ENCODE results near the gene GALNT7.
"Not testable (repeated sequence)": the region's sequence is repeated elsewhere in the genome, so short reads cannot be mapped to it uniquely, and the experiment has no call there.

Gene GALNT7, protein sequence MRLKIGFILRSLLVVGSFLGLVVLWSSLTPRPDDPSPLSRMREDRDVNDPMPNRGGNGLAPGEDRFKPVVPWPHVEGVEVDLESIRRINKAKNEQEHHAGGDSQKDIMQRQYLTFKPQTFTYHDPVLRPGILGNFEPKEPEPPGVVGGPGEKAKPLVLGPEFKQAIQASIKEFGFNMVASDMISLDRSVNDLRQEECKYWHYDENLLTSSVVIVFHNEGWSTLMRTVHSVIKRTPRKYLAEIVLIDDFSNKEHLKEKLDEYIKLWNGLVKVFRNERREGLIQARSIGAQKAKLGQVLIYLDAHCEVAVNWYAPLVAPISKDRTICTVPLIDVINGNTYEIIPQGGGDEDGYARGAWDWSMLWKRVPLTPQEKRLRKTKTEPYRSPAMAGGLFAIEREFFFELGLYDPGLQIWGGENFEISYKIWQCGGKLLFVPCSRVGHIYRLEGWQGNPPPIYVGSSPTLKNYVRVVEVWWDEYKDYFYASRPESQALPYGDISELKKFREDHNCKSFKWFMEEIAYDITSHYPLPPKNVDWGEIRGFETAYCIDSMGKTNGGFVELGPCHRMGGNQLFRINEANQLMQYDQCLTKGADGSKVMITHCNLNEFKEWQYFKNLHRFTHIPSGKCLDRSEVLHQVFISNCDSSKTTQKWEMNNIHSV

DNA sequence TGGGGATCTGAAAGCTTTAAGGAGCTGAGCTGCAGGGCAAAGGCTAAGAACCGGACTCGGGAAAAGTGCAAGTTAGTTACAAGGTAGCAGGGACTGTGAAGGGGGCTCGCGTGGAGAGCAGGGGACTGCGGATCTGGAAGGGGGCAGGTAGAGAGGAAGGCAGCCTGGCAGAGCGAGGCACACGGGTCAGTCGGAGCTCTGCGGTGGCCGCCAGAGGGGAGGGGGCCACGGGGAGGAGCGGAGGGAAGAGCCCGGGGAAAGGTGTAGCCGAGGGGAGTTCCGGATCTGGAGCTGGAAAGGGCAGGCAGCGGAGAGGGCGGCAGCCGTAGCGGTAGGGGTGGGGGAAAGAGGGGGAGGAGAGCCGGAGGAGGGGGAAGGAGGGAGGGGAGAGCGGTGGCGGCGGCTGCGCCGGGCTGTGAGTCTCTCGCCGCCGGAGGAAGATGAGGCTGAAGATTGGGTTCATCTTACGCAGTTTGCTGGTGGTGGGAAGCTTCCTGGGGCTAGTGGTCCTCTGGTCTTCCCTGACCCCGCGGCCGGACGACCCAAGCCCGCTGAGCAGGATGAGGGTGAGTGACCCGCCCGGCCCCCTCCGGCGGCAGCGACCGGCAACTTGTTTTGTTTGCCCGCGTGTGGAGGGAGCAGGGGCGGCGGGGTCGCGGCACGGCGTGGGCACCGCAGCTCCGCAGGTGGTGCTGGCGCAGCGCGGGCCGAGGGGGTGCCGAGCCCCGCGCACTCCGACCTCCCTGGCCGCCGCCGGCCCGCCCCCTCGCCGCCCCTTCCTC lies at the start of gene GALNT7:
GALNT7 (plus strand) TSS at position 416 of the 782 bp plus-strand sequence; CDS start at position 441, 25 bp downstream.
- H3K9ac ChIP-seq: peak within 1 kb of the TSS; percentile 88 to 100 (median 98)

GRCh38 chr4:173118819-173119218 lies 49.8 kb upstream of the GALNT7 start:
- not testable (repeated sequence) for H3K36me3 ChIP-seq, H3K9ac ChIP-seq, H3K27ac ChIP-seq, H3K4me3 ChIP-seq, H3K4me2 ChIP-seq, H4K20me1 ChIP-seq, H3K27me3 ChIP-seq
- Histone ChIP-seq H3K4me1 (peaks cover 6 to 25% (median 17%) of the 10 kb centered on the region in 10 experiments; a peak in 19 of 20 replicates), H3K9me3 (replicated peaks in 1 of 11) (peaks cover 0 to 14% (median 0%) of the 10 kb centered on the region in 11 experiments; a peak in 8 of 22 replicates)

More for the DNA sequence above, at the start of gene GALNT7:
- H3K4me3 ChIP-seq: peak within 1 kb of the TSS; percentile 78 to 97 (median 94)
- peak within 1 kb of the TSS; percentile 83 to 100 (median 99) for H3K27ac ChIP-seq
- H3K27me3 ChIP-seq: no peaks in the 10 kb centered on the region
- H3K4me2 ChIP-seq: peak within 1 kb of the TSS; percentile 86 to 93 (median 90)
- peaks cover 5 to 36% (median 26%) of the 10 kb centered on the region in 11 experiments; a peak in 13 of 22 replicates for H4K20me1 ChIP-seq
- H3K9me3 ChIP-seq (replicated peaks in 1 of 11): no peaks in the 10 kb centered on the region; a peak in 1 of 22 replicates
- H3K36me3 ChIP-seq: peaks cover 9 to 29% (median 18%) of the 10 kb centered on the region in 11 experiments; a peak in 21 of 22 replicates
- no peak for TF ChIP-seq Cebpa-rat (IDR thresholded peaks at IDR 0.05)
- H3K4me1 ChIP-seq: peaks cover 40 to 53% (median 47%) of the 10 kb centered on the region in 10 experiments

GRCh38 chr4:173119818-173120217 lies 48.8 kb upstream of the GALNT7 start:
- no peak overlapping the region for H3K4me2 ChIP-seq
- no peaks in the 10 kb centered on the region for H4K20me1 ChIP-seq
- no peak overlapping the region for H3K9ac ChIP-seq

GRCh38 chr4:173121076-173121561 lies 47.5 kb upstream of the GALNT7 start:
- Histone ChIP-seq H3K9me3 (replicated peaks in 1 of 11) (peaks cover 0 to 7% (median 0%) of the 10 kb centered on the region in 11 experiments; a peak in 5 of 22 replicates), H4K20me1 (no peaks in the 10 kb centered on the region), H3K9ac (peak overlapping the region in 3 of 11 experiments; percentile 4 to 35 (median 12); a peak in 2 of 22 replicates), H3K4me1 (peaks cover 6 to 25% (median 17%) of the 10 kb centered on the region in 10 experiments; a peak in 19 of 20 replicates), H3K27me3 (no peaks in the 10 kb centered on the region), H3K4me2 (peak overlapping the region in 10 of 11 experiments; percentile 8 to 52 (median 30); a peak in 15 of 22 replicates), H3K36me3 (no peaks in the 10 kb centered on the region), H3K27ac (peak overlapping the region in 4 of 11 experiments; percentile 50 to 66 (median 58); a peak in 7 of 22 replicates), H3K4me3 (no peak overlapping the region)
- peak in 3 of 11 experiments; percentile 53 to 82 (median 79); a peak in 5 of 22 replicates for TF ChIP-seq Cebpa-rat (IDR thresholded peaks at IDR 0.05)

More at GRCh38 chr4:173119818-173120217, 48.8 kb upstream of the GALNT7 start:
- peaks cover 6 to 25% (median 17%) of the 10 kb centered on the region in 10 experiments; a peak in 19 of 20 replicates for H3K4me1 ChIP-seq
- H3K4me3 ChIP-seq: no peak overlapping the region
- peaks cover 0 to 10% (median 0%) of the 10 kb centered on the region in 11 experiments; a peak in 7 of 22 replicates for H3K9me3 ChIP-seq (replicated peaks in 1 of 11)
- H3K27ac ChIP-seq: peak overlapping the region in 2 of 11 experiments; percentile 61 to 66; a peak in 3 of 22 replicates
- no peaks in the 10 kb centered on the region for H3K27me3 ChIP-seq
- no peaks in the 10 kb centered on the region for H3K36me3 ChIP-seq
- no peak for TF ChIP-seq Cebpa-rat (IDR thresholded peaks at IDR 0.05)

- no peak overlapping the region for H3K4me3 ChIP-seq
- no peaks in the 10 kb centered on the region for H4K20me1 ChIP-seq
- no peaks in the 10 kb centered on the region for H3K36me3 ChIP-seq
- H3K9me3 ChIP-seq (replicated peaks in 1 of 11): no peaks in the 10 kb centered on the region
- no peak overlapping the region for H3K27ac ChIP-seq
- H3K4me2 ChIP-seq: no peak overlapping the region
- peaks cover 6 to 25% (median 17%) of the 10 kb centered on the region in 10 experiments; a peak in 19 of 20 replicates for H3K4me1 ChIP-seq
- no peak overlapping the region for H3K9ac ChIP-seq
- H3K27me3 ChIP-seq: no peaks in the 10 kb centered on the region
- no peak for TF ChIP-seq Cebpa-rat (IDR thresholded peaks at IDR 0.05)
Observed at GRCh38 chr4:173124209-173124865, 44.3 kb upstream of the GALNT7 start.

GRCh38 chr4:173125216-173125812 lies 43.3 kb upstream of the GALNT7 start:
- Histone ChIP-seq H3K4me3 (no peak overlapping the region), H3K27ac (no peak overlapping the region), H3K9ac (no peak overlapping the region), H3K27me3 (no peaks in the 10 kb centered on the region), H3K9me3 (replicated peaks in 1 of 11) (no peaks in the 10 kb centered on the region), H3K36me3 (no peaks in the 10 kb centered on the region), H3K4me1 (peaks cover 6 to 25% (median 17%) of the 10 kb centered on the region in 10 experiments; a peak in 19 of 20 replicates), H3K4me2 (no peak overlapping the region), H4K20me1 (no peaks in the 10 kb centered on the region)
- no peak for TF ChIP-seq Cebpa-rat (IDR thresholded peaks at IDR 0.05)

- H3K36me3 ChIP-seq: no peaks in the 10 kb centered on the region
- no peak overlapping the region for H3K9ac ChIP-seq
- H3K27ac ChIP-seq: no peak overlapping the region
- no peak overlapping the region for H3K4me3 ChIP-seq
- no peak for TF ChIP-seq Cebpa-rat (IDR thresholded peaks at IDR 0.05)
- no peaks in the 10 kb centered on the region for H3K4me1 ChIP-seq
- H3K9me3 ChIP-seq (replicated peaks in 1 of 11): no peaks in the 10 kb centered on the region
- H4K20me1 ChIP-seq: no peaks in the 10 kb centered on the region
- H3K4me2 ChIP-seq: no peak overlapping the region
- no peaks in the 10 kb centered on the region for H3K27me3 ChIP-seq
Observed at GRCh38 chr4:173128199-173128890, 40.3 kb upstream of the GALNT7 start.
